HG03571 (cell line): ENCODE data around the gene PIK3R6.
"Not testable (repeated sequence)": the region's sequence is repeated elsewhere in the genome, so short reads cannot be mapped to it uniquely, and the experiment has no call there.

Experiments
- ATAC-seq: cut with Tn5 transposase; IDR thresholded peaks from one replicate; pipeline ENCODE4 v1.9.1; 2021; ENCODE audit not compliant: unreplicated experiment

The PIK3R6 gene

DNA sequence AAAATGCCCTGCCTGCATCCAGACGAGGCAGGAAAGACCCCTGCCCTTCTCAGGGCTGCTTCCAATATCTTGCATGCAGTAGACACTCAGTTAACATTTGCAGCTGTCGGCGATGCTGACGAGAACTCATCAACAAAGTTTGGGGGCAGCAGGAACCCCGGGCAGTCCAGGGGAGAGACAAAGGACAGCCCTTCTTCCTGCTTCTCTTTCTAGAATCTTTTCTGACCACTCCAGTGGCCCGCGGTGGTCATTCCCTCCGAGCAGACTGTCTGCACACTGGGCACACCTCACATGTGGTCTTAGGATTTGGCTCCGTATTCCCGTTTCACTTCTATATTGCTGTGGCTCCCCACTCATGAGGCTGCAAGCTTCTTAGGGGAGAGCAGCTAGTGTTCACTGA lies 37.3 kb downstream of the PIK3R6 start:
- no peak for ATAC-seq

DNA sequence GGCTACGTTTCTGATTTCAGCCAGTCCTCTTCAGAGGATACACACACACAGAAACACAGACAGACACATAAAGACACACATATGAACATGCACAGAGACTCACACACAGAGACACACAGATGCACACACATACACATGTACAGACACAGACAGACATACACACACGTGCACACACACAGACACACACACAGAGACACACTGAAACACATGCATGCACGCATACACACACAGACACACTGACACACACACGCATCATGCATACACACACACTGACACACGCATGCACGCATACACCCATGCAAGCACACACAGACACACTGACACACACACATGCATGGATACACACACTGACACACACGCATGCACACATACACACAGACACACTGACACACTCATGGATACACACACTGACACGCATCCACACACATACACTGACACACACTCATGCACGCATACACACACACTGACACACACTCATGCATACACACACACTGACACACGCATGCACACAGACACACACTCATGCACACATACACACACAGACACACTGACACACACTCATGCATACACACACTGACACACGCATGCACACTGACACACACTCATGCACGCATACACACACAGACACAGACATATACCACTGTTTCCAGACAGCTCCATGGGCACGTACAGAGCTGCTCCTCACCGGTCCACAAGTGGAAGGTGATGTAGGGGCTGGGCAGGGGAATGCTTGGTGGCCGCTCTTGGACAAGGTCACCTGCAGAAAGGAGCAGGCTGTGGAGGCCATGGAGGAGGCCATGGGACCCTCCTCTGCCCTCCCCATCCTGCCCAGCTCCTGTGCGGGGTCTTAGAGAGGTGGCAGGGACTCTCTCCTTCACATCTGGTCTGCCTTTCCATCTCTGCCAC lies 38.2 kb downstream of the PIK3R6 start:
- no peak for ATAC-seq

DNA sequence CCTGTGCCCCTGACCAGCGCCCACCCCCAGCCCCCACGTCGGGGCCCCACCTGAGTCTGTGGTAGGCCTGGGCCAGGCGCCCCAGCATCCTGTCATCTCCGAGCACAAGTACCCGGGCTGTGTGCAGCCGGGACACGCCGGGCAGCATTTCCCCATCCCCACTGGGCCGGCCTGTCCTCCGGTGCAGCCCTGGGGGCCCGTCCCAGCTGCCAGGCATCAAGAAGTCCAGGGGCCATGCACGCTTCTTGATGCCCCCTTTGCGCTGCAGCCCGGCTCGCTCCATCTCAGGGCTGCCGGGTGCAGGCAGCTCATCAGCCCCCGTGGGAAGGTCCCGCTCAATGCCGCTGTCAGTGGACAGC lies 39.0 kb downstream of the PIK3R6 start:
- no peak for ATAC-seq

DNA sequence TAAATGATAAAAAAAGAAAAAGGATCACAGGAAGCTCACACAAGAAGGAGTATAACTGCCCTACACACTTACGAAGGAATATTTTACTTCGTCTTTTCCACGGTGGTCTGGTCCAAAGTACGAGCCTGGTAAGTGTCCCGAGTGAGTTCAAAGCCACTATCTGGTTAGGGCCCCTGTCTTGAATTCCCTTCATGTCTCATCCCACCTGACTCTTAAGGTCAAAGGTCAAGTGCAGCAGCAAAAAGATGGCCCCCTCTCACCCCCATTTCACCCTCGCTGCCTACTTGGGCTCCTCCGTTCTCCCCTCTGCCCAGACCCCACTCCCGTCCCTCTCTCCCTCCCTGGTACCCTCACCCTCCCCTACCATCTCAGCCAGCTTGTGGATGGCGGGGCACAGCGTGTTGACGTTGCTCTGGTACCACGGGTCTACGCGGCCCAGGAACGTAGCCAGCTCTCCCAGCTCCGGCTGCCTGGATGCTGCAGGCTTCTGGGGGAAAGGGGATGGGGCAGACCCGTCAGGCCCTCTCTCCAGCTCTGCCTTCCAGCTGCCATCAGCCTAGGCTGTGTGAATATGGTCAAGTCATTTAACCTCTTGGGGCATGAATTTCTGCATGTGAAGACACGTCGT lies 40.6 kb downstream of the PIK3R6 start:
- ATAC-seq: no peak

DNA sequence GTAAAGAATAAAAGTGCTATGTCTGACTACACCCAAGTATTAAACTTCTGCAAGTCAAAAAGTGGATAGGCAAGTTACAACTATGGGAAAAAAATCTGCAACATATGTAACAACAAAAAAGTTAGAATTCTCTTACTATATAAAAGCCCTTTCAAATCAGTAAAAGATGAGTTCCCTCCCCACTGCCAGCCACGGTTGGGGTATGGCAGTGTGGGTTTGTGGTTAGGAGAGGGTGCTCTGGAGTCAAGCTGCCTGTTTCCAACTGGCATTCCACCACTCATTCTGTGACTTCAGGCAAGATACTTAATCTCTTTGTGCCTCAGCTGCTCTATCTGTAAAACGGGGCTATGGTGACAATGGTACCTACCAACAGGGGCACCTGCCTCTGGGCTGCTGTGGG lies 41.7 kb downstream of the PIK3R6 start:
- no peak for ATAC-seq

DNA sequence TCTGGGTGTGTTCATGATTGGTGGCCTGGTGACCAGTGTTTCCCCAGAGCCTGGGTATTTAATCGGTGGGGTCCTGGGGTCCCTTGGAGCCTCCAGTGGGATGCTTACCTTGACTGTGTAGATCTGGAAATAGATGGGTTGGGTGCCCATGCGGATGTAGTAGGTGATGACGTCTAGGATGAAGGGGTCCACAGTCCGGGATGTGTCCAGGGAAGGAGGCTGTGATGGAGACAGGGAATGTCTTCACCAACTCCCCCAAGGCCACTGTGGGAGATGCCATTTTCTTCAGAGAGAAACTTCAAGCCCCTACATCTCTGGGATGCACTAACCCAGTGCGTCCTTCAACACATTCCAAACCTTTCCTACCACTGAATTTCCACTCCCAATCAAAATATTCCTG lies 44.2 kb downstream of the PIK3R6 start:
- no peak for ATAC-seq

DNA sequence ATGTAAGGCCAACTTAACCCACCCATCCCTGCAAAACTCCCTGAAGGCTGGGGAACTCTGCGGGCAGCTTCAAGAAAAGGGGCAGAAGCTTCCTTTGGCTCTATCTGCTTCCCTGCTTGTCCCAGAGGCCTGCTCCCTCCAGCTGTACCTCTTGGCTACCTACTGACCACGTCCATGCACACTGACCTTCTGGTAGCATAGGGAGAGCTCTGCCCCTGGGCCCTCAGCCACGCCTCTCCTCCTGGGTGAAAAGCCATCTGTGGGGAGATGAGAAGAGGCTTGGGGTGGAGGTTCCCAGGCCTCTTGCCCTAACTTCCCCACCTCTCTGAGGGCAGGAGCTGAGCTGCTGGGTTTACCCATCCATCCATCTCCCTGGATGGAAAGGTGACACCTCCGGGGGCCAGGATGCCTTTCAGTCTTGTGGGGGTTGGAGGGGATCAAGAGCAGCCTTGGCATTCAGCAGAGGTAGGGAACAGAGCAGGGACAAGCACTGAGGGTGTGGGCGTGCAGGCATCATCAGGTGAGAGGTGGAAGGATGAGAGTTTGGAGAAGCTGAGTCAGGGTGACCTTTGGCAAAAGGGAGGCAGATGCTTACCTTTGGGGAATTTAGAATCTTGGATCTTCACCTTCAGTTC lies 45.0 kb downstream of the PIK3R6 start:
- ATAC-seq: no peak

DNA sequence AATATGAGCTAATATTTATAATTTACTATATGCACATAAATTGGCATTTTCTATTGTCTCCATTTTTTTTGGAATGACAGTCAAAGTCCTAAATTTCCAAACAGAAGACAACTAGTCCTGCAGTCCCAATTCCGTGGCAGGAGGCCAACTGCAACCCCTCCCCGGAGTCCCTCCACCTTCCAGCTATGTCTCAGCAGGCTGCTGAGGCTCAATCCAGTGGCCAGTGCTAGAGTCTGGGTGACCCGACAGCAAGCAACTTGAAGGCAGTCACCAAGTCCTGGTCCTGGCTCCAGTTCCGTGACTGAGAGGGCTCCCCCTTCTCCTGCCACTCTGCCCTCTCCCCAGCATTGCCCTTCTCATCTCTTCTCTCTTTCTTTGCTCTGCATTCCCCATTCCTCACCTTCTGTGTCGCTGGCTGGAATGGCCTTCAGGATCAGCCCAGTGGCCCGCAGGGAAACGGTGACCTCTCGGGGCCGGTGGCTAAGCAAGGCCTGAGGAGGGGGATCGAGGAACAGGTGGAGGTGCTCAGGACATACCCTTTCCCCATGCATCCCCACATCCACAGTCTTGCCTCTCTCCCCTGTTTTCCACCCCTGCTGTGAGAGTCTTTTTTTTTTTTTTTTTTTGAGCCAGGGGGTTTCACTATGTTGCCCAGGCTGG lies 45.9 kb downstream of the PIK3R6 start:
- no peak for ATAC-seq

DNA sequence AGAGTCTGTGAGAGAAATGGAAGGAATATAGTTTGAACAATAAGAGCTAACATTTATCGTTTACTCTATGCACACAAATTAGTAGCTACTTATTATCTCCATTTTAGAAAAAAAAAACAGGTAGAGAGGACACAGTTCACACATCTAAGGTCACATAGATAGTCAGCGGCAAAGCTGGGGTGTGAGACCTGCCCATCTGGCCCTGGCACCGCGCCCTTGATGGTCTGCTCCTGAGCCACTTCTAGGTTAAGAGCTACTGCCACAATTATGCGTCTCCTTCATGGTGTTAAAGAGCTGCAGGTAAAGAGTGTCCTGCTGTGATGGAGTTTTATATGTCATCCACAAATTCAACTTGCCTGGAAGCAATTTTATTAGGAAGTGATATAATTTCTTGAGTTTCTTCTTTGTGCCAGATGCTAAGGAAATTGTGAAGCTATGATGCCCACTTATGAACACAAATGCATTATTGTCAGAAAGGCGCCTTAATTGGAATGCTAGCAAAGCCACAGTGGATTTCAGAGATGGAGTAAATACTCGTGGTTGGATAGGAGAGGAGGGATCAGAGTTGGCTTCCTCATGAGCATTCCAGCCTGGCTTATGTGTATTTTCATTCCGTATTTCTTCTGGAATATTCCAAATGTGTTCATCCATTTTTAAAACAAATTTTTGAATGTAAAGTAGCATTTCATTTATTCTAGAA lies 47.0 kb downstream of the PIK3R6 start:
- ATAC-seq: no peak

DNA sequence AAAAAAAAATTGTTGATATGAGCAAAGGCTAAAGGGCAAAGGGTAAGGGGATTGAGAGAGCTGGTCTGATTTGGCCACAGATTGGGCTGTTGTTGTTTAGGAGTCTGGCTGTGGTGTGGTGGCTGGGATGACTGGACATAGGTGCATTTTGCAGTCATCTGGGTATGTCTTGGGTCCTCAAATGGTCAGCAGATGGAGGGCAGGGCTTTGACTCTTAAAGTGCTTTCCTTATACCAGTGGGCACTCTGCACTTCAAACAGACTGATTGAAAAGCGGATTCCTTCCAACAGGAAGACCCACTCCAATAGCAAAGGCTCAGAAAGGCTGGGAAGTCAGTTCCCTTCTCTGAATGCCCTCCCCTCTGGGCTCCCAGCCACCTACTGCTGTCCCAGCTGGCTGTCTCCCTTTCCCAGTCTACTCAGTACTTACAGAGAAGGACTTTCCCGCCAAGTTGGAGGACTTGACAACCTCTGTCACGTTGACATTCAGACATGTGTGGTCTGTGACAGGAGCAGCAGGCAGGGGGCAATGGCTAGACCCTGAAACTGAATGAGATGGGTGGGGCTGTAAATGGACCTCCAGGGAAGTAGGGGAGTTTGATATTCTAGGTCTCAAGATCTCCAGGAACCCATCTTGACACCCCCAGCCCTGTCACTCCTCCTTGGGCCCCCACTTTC lies 48.7 kb downstream of the PIK3R6 start:
- ATAC-seq: no peak

DNA sequence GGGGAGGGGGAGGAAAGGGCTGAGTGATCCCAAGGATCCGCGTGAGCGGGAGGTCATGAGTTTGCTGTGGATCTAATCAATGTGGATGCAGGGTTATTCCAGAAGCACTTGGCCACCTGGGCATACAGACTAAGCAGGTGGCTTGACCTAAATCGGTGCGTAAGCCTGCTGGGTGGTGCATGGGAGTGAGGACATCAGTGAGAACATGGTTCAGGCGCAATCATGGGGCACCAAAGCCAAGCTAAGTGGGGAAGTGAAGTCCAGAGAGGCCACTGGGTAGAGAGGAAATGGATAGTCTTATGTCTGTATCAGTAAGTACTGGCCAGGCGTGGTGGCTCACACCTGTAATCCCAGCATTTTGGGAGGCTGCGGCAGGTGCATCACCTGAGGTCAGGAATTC lies 49.4 kb downstream of the PIK3R6 start:
- ATAC-seq: no peak

DNA sequence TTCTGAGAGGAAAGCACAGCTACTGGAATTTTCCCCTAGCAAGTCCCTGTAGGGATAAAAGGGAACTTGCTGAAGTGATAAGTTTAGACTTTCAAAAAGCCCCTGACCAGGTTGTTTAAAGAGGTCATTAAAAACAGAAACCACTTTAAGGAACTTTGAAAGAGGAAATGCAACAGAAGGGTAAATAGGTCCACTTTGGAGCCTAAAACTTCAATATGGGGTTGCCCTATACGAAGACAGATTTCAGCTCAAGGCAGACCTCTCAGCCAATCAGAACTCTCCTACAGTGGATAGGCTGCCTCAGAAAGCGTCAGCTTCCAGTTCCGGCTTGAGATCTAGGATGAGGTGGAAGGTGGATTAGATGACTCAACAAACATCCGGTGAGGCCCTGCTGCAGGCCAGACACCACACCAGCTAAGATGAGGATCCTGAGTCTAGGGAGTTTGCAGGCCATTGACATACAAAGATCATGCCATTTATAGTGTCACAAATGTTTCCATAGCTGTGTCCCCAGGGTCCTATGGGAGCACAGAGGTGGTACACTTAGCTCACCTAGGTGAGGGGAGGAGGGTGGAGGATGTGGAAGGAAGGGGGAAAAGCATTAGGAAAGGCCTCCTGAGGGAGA lies 60.4 kb downstream of the PIK3R6 start:
- peak; percentile 85 for ATAC-seq

DNA sequence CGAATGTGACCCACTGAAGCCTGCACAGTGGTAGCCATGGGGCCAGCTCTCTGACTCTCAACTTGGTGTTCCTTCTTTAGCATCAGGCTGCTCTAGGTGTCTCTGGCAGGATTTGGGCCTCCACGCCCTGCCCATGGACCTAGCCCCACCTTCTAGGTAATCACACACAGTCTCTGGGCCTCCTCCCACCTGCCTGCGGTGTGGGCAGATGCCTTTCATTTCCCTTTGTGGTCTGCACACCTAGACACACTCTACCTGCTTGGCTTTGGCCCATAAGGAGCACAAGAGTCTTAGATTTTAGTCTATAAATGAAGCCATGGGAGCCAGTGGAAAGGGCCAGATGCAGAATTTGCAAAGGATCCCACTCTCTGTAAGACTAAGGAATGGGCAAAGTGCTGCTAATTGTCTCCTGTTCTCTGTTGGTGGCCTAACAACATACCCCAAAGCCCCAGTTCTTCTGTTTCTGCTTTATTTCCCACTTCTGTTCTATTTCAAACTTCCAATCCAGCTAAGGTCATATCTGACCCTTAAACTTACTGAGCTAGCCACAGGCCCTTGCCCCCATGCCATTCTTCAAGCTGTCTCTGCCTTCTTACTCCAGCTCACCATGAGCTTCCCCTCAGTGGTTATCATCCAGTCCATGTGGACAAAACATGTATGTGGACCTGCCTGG lies 61.1 kb downstream of the PIK3R6 start:
- ATAC-seq: no peak

DNA sequence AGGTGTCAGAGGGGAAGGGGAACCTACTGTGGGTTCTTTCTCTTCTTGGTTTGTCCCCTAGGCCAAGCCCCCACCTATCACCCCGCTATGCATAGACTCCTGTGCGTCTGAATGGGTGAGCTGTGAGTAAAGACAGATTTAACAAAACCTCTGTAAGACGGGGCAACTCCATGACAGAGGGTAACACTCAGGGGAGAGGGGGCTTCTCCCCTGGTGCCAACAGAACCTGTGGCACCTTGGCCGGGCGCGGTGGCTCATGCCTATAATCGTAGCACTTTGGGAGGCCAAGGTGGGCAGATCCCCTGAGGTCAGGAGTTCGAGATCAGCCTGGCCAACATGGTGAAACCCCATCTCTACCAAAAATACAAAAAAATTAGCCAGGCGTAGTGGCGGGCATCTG lies 62.1 kb downstream of the PIK3R6 start:
- ATAC-seq: not testable (repeated sequence)

DNA sequence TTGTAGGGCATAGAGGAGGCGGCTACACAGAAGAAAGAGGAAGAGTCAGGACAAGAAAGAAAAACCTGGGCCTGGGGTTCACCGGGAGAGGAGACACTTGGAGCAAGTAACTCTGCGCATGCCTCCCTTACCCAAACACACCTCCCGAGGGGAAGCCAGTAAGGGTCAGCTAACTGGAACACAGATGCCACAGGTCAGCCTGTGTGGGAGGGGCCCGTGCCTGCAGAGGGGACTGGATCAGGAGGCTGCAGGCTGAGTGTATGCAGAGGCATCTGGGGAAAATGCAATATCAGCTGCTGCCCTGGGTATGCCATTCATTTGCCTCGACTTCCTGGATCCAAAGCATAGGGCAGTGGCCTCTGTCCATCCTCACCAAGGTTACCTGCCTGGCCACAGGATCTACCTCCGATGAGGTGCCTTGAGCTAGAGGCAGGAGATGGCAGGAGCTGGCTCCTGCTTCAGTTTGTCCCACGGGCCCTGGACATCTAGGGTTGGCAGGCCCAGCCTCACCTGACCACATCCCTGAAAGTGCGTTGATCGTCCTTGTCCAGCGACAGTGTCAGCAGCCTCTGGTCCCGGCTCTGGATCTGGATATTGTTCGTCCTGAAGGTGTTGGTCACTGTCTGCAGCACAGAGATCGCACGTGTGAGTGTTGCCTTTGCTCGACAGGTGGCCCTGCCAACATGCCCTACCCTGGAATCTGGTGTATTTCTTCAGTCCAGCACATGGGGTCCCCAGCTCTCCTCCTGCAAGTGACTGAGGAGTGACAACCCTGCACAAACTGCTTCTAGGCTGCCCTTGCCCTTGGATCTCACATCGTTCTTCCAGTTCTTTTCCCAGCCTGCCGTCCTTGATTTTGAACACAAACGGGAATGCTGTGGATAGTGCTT lies 63.7 kb downstream of the PIK3R6 start:
- no peak for ATAC-seq

DNA sequence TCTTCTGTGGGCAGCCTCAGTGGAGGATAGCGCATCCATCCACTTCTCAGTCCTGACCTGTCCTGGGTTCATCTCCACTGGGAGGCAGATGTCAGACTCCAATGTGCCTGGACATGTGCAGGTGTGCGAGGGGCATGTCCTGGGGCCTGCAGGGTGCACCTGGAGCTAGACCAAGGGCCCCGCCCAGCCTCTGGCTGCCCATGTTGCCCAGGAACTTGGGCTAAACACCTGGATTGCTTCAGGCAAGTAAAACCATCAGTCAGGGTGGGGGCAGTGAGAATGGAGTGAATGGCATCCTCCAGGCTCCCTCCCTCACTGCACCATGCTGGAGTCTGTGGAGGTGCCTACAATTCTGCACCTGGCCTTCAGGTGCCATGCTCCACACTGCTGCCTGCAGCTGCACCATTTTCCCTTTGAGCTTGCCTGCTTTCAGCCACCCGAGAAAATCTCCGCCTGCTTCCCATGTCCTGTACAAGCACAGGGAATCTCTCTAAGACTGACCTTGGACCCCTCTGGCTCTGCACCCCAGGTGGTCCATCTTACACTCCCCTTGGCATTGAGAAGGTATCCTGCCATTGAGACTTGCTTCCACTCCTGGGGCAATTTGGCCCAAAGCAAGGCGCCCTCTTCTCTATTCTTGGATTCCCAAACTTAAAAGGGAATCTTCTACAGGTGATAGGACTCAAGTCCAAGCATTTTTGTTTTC lies 66.2 kb downstream of the PIK3R6 start:
- ATAC-seq: no peak

DNA sequence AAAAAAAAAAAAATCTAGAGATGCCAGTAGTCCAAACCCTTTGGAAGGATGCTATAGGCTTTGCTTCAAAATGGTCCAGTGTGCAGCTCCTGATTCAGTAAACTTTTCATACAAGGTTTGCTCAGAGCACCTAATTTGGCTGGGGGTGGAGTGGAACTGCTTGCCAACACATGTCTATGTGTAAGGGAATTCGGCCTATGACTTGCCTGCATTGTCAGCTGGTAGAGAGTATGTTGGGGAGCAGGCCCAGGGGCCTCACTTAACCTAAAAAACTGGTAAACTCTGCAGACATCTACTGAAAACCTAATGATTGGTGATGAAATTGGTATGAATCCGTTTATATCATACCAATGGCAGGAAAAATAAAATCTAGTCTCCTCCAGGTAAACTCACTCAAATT lies 66.8 kb downstream of the PIK3R6 start:
- ATAC-seq: no peak
